Immature natural killer cell (primary cell): Measurements from ENCODE around the gene CSF2RB. TPM values are rescaled to one million over a fixed set of nuclear protein-coding genes. Genes with fewer than 3 reads are reported as not detected.
"Not testable (repeated sequence)": the region's sequence is repeated elsewhere in the genome, so short reads cannot be mapped to it uniquely, and the experiment has no call there.

Experiments
- DNase-seq, 3 donors: peaks; one replicate each; pipeline ENCODE4 v3.0.0; 2022; ENCODE audit warnings: mixed read lengths in 1 of 3
- H3K27ac Mint-ChIP-seq, 6 donors: one replicate each; pipeline ENCODE4 v1.8.0; 2020; ENCODE audit warnings: mixed read lengths in 6 of 6, mild to moderate bottlenecking in 5 of 6, inconsistent platforms in 4 of 6, moderate library complexity in 3 of 6
- H3K27me3 Mint-ChIP-seq, 3 donors: one replicate each; pipeline ENCODE4 v1.8.0; 2020 to 2021; ENCODE audit warnings: low read depth in 3 of 3, mild to moderate bottlenecking in 3 of 3, mixed read lengths in 3 of 3, moderate library complexity in 3 of 3, inconsistent platforms in 1 of 3
- H3K36me3 Mint-ChIP-seq, 3 donors: one replicate each; pipeline ENCODE4 v1.8.0; 2020; ENCODE audit warnings: mixed read lengths in 3 of 3, inconsistent platforms in 2 of 3, mild to moderate bottlenecking in 2 of 3
- H3K4me1 Mint-ChIP-seq, 2 donors: one replicate each; pipeline ENCODE4 v1.8.0; 2020; ENCODE audit warnings: inconsistent platforms in 2 of 2, mild to moderate bottlenecking in 2 of 2, mixed read lengths in 2 of 2, moderate library complexity in 1 of 2
- H3K4me3 Mint-ChIP-seq, 5 donors: one replicate each; pipeline ENCODE4 v1.8.0; 2020; ENCODE audit warnings: mild to moderate bottlenecking in 5 of 5, mixed read lengths in 5 of 5, inconsistent platforms in 3 of 5, moderate library complexity in 3 of 5
- H3K9me3 Mint-ChIP-seq, 6 donors: one replicate each; pipeline ENCODE4 v1.8.0; 2020; ENCODE audit warnings: mild to moderate bottlenecking in 6 of 6, mixed read lengths in 6 of 6, inconsistent platforms in 4 of 6, moderate library complexity in 3 of 6
- polyA plus RNA-seq, 3 donors: library from polyadenylated mRNA; unstranded; fragments of 300-500 nt; fragmentation: Illumina TruSeq; gene quantifications; one replicate each; pipeline ENCODE4 v1.2.3, GENCODE V29; 2021

The CSF2RB gene
- polyA plus RNA-seq, 3 donors from 2014 or later = 0.47 to 0.77 TPM; not detected in 1

GRCh38 chr22:36985211-36985889 is 71.9 kb downstream of the CSF2RB start:
- Mint-ChIP-seq H3K27ac (no peak overlapping the region), H3K4me1 (no peaks in the 10 kb centered on the region), H3K36me3 (peaks cover 0 to 6% (median 0%) of the 10 kb centered on the region in 3 donors), H3K9me3 (peaks cover 8 to 18% (median 15%) of the 10 kb centered on the region in 6 donors), H3K4me3 (no peak overlapping the region), H3K27me3 (peaks cover 1 to 19% (median 12%) of the 10 kb centered on the region in 3 donors)
- DNase-seq = no peak

- Mint-ChIP-seq H3K27me3 (peaks cover 1 to 19% (median 12%) of the 10 kb centered on the region in 3 donors), H3K27ac (no peak overlapping the region), H3K9me3 (peaks cover 8 to 18% (median 15%) of the 10 kb centered on the region in 6 donors), H3K4me3 (no peak overlapping the region), H3K4me1 (no peaks in the 10 kb centered on the region), H3K36me3 (peaks cover 0 to 6% (median 0%) of the 10 kb centered on the region in 3 donors)
- peak in 2 of 3 donors; percentile 8 to 14 for DNase-seq
These were observed 72.9 kb downstream of the CSF2RB start for GRCh38 chr22:36986242-36986821.

GRCh38 chr22:36988075-36988832 is 74.8 kb downstream of the CSF2RB start:
- H3K4me1 Mint-ChIP-seq = no peaks in the 10 kb centered on the region
- H3K27me3 Mint-ChIP-seq = peaks cover 4 to 16% (median 14%) of the 10 kb centered on the region in 3 donors
- H3K27ac Mint-ChIP-seq = no peak overlapping the region
- H3K36me3 Mint-ChIP-seq = peaks cover 0 to 6% (median 0%) of the 10 kb centered on the region in 3 donors
- DNase-seq = no peak
- no peak overlapping the region for H3K4me3 Mint-ChIP-seq
- H3K9me3 Mint-ChIP-seq = peaks cover 8 to 18% (median 15%) of the 10 kb centered on the region in 6 donors

- Mint-ChIP-seq H3K9me3 (peaks cover 8 to 18% (median 15%) of the 10 kb centered on the region in 6 donors), H3K27me3 (peaks cover 5 to 14% (median 13%) of the 10 kb centered on the region in 3 donors)
- DNase-seq, H3K4me1 Mint-ChIP-seq, H3K27ac Mint-ChIP-seq, H3K4me3 Mint-ChIP-seq, H3K36me3 Mint-ChIP-seq: not testable (repeated sequence)
These were observed 75.6 kb downstream of the CSF2RB start for GRCh38 chr22:36989012-36989411.

Other genes starting within 250 kb of the CSF2RB start
- gene CACNG2, start 209.9 kb upstream of the CSF2RB start, polyA plus RNA-seq = not detected
- 10 to 100 TPM; 11.5 to 18.1 (median 13.0) TPM for gene IFT27, start 137.5 kb upstream of the CSF2RB start, polyA plus RNA-seq
- not detected for gene PVALB, start 96.6 kb upstream of the CSF2RB start, polyA plus RNA-seq
- gene NCF4, start 52.6 kb upstream of the CSF2RB start, polyA plus RNA-seq = 1 to 10 TPM in 2 of 3 donors, under 1 TPM in 1; 0.75 to 3.1 (median 3.0) TPM
- 10 to 100 TPM in 1 of 3 donors, 1 to 10 TPM in 2; 8.1 to 20.8 (median 8.4) TPM for gene TST, start 105.8 kb downstream of the CSF2RB start, polyA plus RNA-seq
- 10 to 100 TPM; 56.0 to 97.5 (median 59.7) TPM for gene MPST, start 106.1 kb downstream of the CSF2RB start, polyA plus RNA-seq
- gene KCTD17, start 138.1 kb downstream of the CSF2RB start, polyA plus RNA-seq = 10 to 100 TPM; 10.7 to 16.1 (median 14.3) TPM
- gene TMPRSS6, start 196.1 kb downstream of the CSF2RB start, polyA plus RNA-seq = under 1 TPM in 2 of 3 donors, not detected in 1; 0.28 to 0.52 TPM
- gene IL2RB, start 236.3 kb downstream of the CSF2RB start, polyA plus RNA-seq = 1,000 to 10,000 TPM in 1 of 3 donors, 100 to 1,000 TPM in 2; 863 to 2,762 (median 893) TPM